Measurements from ENCODE around the gene FAM228A. TPM values are rescaled to one million over a fixed set of nuclear protein-coding genes. Genes with fewer than 3 reads are reported as not detected.
A peak's percentile ranks its signal among the peaks of the same experiment; 100 is the strongest.
"Not testable (repeated sequence)": the region's sequence is repeated elsewhere in the genome, so short reads cannot be mapped to it uniquely, and the experiment has no call there.

FAM228A gene
- total RNA-seq, 1 experiment from 2014 or later = not detected

DNA sequence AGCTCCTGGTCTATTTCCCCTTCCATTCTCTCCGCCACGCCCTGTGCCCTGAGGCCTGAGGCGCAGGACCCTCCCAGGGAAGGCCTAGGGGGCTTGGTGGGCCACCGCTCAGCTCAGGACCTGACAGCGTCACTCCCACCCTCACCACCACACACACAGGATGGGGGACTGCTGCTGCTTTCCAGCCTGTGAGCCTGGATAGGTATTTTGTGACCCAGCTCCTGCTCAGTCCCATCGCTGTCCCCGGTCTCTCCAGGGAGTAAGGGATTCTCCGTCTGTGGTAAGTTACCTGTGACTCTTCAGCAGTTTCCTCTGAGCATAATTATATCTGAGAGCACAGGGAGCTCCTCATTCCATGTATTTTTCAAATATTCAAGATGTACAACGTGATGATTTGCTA lies 16.3 kb downstream of the FAM228A start:
- no peak for DNase-seq (ENCODE audit: low read depth)

DNA sequence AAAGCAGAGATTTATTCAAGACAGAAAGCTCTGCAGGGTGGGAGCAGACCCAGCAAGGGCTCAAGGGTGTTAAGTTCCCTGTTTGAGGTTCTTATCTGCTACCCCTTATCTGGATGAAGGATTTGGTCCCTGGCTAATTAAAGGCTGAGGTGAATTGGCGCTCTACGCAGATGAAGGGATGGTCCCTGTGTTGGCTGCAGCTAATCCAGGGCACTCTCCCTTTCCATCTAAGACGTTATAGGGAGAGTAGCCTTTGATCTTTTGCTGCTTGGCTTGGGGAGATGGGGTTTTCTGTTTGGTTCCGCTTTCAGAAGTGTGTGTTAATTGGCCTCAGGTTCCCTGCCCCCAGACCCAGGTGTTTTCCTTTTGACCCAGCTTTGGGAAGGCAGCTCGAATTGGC lies 17.0 kb downstream of the FAM228A start:
- DNase-seq (ENCODE audit: low read depth) = no peak

DNA sequence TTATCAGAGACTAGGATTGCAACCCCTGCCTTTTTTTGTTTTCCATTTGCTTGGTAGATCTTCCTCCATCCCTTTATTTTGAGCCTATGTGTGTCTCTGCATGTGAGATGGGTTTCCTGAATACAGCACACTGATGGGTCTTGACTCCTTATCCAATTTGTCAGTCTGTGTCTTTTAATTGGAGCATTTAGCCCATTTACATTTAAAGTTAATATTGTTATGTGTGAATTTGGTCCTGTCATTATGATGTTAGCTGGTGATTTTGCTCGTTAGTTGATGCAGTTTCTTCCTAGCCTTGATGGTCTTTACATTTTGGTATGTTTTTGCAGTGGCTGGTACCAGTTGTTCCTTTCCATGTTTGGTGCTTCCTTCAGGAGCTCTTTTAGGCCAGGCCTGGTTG lies 22.4 kb downstream of the FAM228A start:
- DNase-seq (ENCODE audit: low read depth) = not testable (repeated sequence)

DNA sequence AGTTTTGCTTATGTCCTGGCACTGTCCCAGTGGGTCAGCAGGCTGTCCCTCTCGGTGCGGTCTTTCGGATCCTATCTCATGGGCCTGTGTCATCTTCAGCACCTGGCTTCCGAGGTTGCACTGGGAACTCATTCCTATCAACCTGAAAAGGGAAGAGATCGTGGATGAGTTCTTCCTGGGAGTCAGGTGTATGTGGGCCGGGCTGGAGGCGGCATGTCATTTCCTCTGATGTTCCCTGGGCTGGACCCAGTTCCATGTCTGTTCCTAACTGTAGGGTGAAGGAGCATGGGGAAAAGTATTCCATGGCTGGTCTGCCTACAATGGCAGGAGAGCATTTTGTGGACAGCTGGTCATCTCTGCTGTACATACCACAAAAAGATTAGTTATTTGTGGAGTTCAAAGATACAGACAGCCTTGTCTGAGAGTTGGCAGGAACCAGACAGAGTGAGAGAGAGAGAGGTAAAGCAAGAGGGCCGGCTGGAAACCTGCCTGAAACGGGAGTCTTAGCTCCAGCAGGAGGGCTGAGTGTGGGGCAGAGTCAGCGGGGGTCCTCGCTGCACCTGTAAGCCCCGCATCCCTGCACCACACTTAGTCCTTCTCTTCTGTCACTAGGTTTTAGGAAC lies 25.2 kb downstream of the FAM228A start:
- DNase-seq (ENCODE audit: low read depth) = no peak

DNA sequence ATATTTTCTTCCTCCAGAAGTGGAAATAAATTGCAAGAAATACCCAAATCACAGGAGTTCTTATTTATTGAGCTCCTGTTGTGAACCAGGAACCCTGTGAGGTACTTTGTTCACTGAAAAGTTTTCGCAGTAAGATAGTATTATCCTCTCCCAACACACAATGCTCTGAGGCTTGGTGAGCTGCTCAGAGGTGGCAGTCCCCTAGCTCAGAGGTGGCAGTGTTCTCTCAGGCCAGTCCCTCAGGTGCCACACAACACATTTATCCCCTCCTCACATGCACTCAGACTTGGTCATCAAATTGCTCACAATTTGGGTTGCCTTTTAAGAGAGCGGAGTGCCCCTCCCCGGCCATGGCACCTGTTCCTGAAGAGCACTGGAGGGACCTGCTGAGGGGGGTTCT lies 25.9 kb downstream of the FAM228A start:
- no peak for DNase-seq (ENCODE audit: low read depth)

DNA sequence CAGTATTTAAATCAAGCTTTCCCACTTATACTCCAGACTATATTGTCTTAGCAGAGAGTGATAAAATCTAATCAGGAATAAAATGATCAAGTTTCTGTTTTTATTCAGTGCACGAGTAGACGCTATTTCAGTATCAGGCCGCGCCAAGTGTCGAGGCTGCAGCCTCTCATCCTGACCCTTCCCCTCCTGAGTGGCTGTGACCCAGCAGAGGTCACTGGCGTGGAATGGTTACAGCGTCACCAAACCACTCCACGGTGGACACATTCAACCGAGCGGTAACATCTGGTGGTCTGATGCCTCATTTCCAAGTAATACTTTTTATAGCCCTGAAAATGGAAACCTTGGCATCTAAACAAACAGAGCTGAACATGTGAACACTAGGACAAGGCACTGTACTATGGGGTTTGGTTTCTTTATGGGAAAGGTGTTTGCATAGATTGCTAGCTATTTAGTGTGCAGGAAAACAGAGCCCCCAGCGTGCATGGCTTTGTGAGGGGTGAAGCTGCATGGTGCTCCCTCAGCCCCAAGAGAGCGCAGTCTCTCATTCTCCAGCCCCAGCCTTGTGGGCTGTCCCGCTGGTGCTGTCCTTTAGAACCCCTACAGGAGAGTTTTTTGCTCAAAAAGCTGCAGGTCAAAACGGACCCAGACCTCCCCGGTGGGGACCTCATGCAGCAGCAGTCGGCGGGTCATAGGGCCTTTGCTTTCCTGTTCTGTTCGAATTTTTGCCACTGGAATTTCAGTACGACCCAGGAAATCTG lies 28.4 kb downstream of the FAM228A start:
- no peak for DNase-seq (ENCODE audit: low read depth)

DNA sequence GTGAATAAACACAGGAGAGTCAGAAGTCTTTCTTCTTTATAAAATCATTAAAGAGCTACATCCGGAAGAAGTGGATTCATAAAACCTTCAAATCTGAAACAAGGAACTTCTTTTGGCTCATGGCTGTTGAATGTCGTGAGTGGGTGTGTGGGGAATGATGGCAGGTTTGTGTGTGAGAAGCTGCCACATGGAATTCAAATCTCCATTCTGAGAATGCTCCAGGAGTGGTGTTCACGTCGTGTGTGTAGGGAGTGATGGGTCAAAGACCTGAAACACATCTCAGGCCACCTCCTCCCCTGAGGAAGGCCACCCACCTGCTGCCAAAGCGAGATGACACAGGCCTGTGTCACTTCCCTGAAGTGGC lies 28.9 kb downstream of the FAM228A start:
- no peak for DNase-seq (ENCODE audit: low read depth)

DNA sequence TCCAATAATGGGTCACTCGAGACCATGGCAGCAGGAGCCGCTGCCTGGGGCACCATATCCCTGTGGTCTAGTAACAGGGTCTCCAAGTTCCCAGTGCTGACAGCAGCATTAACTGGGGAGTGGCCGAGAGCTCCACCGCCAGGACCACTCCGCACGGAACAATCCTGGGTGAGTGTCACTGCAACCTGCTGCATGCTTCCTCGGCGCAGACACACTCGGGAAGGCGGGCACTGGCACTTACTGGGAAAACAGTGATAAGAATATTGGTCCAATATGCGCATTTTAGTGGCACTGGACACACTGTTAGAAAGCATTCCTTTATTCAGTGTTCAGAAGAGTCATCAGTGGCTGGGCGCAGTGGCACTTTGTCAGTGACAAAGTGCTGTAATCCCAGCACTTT lies 29.7 kb downstream of the FAM228A start:
- DNase-seq (ENCODE audit: low read depth) = no peak

DNA sequence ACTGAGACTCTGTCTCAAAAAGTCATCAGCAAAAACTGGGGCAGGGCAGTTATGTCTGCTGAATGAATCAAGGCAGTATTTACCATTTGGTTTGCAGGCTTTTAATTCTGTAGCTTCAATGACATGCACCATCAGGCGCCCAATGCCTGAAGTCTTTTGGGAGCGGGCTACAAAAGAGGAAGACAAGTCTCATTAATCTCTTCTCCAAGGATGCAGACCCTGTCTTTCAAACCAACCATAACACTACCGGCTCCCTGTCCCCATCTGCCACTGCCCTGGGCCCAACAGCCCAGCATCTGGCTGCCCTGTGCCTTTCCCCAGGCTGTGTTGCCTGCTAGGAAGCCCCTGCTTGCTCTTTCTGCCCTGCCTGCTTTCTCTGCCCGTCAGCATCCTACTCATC lies 30.3 kb downstream of the FAM228A start:
- DNase-seq (ENCODE audit: low read depth) = no peak

DNA sequence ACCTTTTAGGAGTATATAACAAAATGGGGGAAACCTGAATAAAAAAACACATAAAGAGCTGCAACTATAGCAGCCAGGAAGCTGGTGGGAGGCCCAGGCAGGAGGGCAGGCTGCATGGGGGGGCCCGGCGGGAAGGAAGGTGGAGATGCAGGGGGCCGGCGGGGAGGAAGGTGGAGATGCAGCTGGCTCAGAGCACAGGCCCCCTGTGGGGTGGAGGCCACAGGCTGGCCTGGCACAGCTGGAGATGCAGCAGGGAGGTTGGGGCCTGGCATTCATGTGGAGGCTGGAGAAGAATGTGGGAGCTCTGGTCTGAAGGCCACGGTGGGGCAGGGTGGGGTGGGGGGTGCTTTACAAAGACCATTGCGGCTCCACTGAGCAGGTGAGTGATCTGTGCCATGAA lies 31.4 kb downstream of the FAM228A start:
- DNase-seq (ENCODE audit: low read depth) = no peak

DNA sequence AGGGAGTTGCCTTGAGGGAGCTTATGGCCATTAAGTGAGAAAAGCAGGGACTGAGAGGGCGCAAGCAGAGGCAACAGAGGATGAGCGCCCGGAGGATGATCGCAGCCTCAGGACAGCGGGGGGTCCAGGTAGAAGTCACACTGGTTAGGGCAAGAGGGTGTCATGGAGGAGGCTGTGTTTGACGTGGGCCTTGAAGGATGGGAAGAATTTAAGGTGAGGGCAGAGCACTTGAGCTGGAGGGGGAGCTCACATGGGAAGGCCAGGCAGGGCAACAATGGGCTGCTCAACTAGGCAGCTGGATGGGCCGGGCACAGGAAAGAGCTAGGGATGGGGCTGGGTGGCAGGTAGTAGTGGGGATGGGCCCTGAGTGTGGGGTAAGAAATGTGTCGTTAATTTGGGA lies 31.9 kb downstream of the FAM228A start:
- DNase-seq (ENCODE audit: low read depth) = no peak

DNA sequence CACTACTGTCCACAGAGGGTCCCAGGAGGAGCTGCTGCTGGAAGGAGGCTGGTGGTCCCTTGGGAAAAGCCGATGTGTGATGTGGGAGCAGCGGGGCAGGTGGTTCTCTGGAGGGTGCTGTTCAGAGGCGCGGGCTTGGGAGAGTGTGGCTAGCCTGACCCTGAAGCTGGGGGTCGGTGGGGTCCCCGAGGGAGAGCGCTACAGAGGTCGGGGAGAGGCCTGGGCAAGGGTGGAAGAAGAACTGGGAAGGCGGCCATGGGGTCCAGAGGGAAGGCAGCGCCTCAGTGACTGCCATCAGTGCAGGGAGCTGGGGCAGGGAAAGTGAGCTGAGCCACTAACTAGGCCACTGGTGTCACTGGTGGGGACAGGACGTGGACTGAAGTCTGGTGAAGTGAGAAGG lies 32.5 kb downstream of the FAM228A start:
- DNase-seq (ENCODE audit: low read depth) = no peak

DNA sequence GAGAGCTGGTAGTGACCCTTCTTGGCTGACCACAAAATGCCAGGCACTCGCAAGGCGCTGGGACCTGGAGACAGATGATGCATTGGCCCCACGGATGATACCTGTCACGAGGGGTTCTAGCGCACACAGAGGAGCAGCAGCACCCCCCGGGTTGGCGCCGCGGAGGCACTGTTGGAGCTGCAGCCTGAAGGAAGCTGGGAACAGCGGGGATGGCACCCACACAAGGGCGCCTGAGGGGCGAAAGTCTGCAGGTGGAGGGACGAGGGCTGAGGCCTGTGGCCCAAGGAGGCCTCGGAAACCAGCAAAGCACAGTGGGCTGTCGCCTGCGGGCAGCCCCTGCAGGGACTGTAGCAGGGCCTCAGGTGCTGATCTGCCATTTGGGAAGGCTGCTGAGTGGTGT lies 33.6 kb downstream of the FAM228A start:
- no peak for DNase-seq (ENCODE audit: low read depth)

DNA sequence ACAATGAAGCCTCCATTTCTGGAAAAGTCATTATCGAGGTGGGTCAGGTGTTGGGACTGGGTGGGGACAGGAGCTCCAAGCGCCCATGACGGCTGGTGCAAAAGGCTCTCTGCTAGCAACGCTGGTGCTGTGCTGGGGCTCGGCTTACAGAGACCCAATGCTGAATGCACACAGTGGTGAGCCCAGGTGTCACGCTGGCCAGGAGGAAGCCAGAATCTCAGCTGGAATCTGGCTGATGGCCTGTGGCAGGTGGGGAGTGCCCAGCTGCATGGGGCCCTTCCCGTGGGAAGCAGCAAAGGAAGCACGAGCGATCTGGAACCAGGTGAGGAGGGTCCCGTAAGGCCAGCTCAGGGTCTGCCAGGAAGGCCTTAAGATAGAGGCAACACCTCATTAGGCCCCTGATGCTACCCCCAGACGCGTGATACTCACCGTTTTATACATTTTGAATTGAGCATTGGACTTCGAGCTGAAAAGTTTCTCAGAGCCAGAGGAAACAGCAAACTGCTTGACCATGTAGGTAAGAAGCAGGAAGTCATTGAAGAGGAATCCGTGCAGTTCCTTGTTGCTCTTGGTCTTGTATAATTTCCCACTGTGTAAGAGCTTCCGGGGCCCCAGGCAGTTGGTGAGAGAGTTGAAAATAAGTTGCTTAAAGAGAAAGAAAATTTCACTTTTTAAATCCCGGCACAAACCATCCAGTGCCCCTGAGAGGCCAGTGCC lies 34.7 kb downstream of the FAM228A start:
- DNase-seq (ENCODE audit: low read depth) = peak; percentile 4

DNA sequence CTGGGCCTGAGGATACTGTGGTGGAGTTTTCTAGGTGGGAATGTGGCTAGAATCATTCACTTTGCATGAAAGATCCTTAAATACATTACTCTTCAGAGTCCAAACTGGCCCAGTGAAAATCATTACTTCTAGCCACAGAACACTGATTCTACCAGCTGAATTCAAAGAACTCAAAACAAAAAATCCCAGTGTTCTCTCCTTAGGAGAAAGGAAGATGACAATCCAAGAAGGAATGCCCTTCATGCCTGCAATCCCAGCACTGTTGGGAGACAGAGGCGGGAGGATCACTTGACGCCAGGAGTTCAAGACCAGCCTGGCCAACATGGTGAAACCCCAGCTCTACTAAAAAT lies 35.2 kb downstream of the FAM228A start:
- DNase-seq (ENCODE audit: low read depth) = no peak

DNA sequence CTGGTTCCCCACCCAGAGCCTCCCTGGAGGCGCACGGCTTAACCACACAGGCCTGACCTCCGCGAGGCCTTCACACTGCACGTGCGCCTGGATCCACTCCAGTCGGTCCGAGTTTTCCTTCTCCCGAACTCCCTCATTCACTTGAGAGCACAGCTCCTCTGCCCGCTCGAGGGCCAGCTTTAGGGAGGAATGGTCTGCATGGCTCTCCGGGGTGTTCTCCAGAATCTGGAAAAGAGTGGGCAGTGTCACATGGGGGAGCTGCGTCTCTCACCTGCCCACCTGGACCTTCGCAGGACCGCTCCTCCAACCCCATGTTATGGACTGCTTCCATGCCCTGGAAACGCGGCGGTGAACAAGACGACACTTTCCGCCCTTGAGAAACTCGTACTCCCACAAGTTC lies 35.9 kb downstream of the FAM228A start:
- no peak for DNase-seq (ENCODE audit: low read depth)

DNA sequence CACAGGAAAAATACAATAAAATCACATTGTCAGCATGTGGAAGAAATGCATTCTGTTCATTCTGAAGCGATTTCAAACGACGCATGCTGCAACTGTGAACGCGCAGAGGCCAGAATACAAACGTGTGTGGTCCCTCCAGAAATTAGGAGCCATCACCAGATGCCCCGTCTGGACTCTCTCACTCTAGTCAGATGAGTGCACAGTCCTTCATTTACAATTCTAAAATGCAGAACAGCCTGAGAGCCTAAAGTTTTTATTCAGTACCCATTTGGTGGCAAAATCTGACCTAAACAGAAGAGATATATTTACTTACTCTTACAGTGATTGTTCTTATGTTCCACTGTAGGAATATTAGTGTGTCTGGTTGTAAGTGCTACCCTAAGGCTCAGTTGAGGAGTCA lies 36.6 kb downstream of the FAM228A start:
- no peak for DNase-seq (ENCODE audit: low read depth)

DNA sequence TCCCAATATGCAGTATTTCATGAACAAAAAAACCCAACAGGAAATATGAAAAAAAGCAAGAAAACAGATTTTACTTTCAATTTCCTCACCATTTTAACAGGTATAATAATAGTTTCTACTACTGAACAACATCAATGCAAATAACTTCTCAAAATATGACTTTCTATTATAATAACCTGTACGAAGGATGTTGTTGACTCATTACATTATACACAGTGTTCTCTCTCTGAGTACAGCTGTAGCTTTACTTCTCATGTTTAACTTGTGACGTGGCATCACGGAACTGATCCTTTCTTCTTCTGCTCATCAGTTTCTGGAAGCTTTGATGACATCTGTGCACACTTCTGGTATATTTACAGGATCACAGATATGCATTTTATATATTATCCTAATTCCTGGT lies 40.0 kb downstream of the FAM228A start:
- no peak for DNase-seq (ENCODE audit: low read depth)

DNA sequence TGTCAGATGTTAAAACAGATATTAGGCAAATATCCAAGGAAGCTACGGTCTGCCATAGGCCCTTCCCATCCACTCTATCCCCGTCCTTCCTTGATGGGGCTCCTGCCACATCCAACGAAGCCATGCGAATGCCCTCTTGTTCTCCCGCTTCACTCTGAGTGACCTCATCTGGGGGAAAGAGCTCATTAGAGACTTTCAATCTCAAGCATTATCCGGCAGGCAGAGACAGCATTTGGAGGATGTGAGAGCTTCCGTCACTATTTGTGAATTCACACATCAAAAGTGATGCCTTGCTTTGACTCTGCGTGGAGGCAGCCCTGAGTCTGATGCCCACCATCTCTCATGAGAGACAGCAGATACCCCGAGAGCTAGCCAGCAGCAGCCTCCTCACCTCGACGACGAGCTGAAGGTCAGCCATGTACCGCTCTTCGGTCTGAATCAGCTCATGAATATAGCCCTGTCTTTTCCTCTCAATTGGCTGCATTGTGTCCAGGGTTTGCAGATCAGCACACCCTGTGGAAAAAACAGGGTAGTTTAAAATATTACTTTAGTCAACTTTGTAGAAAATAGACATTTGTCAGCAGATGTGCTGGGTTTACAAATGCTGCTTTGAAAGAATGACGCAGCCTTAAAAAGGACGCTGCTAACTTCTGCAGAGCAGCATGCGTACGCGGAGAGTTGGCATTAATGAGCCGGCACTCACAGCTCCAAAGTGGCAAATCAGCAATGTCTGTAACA lies 45.9 kb downstream of the FAM228A start:
- DNase-seq (ENCODE audit: low read depth) = no peak

DNA sequence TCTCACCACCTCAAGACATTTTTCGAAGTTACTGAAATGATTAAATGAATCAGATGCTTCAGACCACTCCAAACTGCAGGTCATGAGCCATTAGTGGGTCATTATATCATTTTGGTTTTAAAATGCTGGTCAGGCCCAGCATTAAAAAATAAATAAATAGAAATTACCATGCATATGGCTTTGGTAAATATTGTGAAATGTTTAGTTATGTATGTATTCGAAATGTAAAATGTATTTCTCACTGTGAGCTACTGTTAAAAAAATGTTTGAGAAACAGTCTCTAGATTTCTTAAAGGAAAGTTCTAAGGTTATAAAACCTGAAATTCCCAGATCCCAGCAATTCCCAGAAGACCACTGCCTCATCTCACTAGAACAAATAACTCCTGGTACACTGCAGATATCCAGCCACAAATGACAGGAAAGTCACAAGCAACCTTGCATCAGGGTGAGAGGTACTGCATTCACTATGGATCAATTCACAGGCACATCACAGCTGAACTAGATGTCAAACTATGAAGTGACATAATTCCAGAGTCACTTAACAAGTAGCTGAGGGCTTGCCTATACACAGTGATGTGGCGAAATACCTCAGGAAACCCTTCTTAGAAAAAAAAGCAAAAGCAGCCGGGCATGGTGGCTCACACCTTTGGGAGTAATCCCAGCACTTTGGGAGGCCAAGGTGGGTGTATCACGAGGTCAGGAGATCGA lies 46.6 kb downstream of the FAM228A start:
- DNase-seq (ENCODE audit: low read depth) = no peak

DNA sequence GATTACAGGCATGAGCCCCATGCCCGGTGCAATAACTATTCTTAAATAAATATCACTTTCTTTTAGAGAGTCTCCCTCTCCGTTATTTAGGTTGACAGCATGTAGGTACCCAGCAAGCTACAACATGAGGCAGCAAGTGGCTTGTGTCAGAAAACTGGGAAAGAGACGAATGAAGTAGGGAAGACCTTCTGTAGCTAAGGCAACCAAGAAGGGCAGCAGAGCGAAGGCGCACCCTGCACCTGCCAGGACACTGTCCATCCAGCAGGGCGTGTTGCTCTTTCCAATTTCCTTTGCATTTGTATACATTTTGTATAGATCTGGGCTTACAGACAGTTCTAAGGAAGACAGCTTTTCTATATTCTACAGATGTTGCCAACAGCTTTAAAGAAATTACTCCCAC lies 48.1 kb downstream of the FAM228A start:
- DNase-seq (ENCODE audit: low read depth) = no peak
